OCI-M2 (cell line): Measurements from ENCODE around the gene UBXN10.

ENCODE experiments used
- DNase-seq: peaks from one replicate; lab custom pipeline; 2025; ENCODE audit not compliant: unreplicated experiment; lab: John Stamatoyannopoulos, UW

The UBXN10 gene

GRCh38 chr1:20182415-20182814, 3.5 kb upstream of the UBXN10 start:
- no peak for DNase-seq

GRCh38 chr1:20183035-20183434, 2.9 kb upstream of the UBXN10 start:
- DNase-seq, result no peak

GRCh38 chr1:20183616-20184271, 2.2 kb upstream of the UBXN10 start:
- no peak for DNase-seq

- DNase-seq, result no peak
Measured at GRCh38 chr1:20184481-20184900, 1.4 kb upstream of the UBXN10 start.

GRCh38 chr1:20184997-20185833, 681 bp upstream of the UBXN10 start:
- DNase-seq, result no peak

- DNase-seq, result no peak
Measured at GRCh38 chr1:20187103-20187812, 1.4 kb downstream of the UBXN10 start.

- DNase-seq, result peak; percentile 39
Measured at GRCh38 chr1:20187813-20188454, 2.0 kb downstream of the UBXN10 start.

- no peak for DNase-seq
Measured at GRCh38 chr1:20188455-20188817, 2.5 kb downstream of the UBXN10 start.

- no peak for DNase-seq
Measured at GRCh38 chr1:20189664-20190063, 3.8 kb downstream of the UBXN10 start.

- no peak for DNase-seq
Measured at GRCh38 chr1:20190256-20191160, 4.6 kb downstream of the UBXN10 start.

GRCh38 chr1:20191266-20191825, 5.5 kb downstream of the UBXN10 start:
- no peak for DNase-seq

GRCh38 chr1:20192364-20192763, 6.5 kb downstream of the UBXN10 start:
- DNase-seq, result no peak

GRCh38 chr1:20192871-20193411, 7.0 kb downstream of the UBXN10 start:
- no peak for DNase-seq

GRCh38 chr1:20194224-20194623, 8.3 kb downstream of the UBXN10 start:
- DNase-seq, result no peak

- DNase-seq, result no peak
Measured at GRCh38 chr1:20194757-20195461, 9.0 kb downstream of the UBXN10 start.

GRCh38 chr1:20195462-20195780, 9.5 kb downstream of the UBXN10 start:
- DNase-seq, result no peak

- no peak for DNase-seq
Measured at GRCh38 chr1:20197329-20197791, 11.5 kb downstream of the UBXN10 start.

GRCh38 chr1:20198296-20198695, 12.4 kb downstream of the UBXN10 start:
- no peak for DNase-seq

- DNase-seq, result peak; percentile 26
Measured at GRCh38 chr1:20198918-20199317, 13.0 kb downstream of the UBXN10 start.
